Endothelial cell of umbilical vein (primary cell): ENCODE measurements around the gene PFKP. TPM values are rescaled to one million over a fixed set of nuclear protein-coding genes. Genes with fewer than 3 reads are reported as not detected.

Experiments used
- BruUV-seq: library from RNA; stranded (reverse); fragments of 400-500 nt; replicated peaks from 2 replicates; lab custom pipeline; 2021; lab: Mats Ljungman, UMichigan
- CTCF ChIA-PET: fragments of 300-600, 350-600 bp; sonication (Branson Sonifier 250); formaldehyde crosslinking; loops from one replicate; lab custom pipeline; 2021; ENCODE audit warnings: antibody characterized with exemption, inconsistent platforms; lab: Charles Lee
- POLR2A ChIA-PET: fragments of 300-600, 350-600 bp; sonication (Branson Sonifier 250); formaldehyde crosslinking; loops from one replicate; lab custom pipeline; 2021; ENCODE audit warnings: antibody characterized with exemption, inconsistent platforms; lab: Charles Lee
- DNase-seq: peaks from one replicate; pipeline ENCODE4 v3.0.0-alpha.2; 2011; ENCODE audit warnings: low read depth, low spot score
- FAIRE-seq: peaks from 2 replicates; lab custom pipeline; 2011; peaks lifted over from hg19 to GRCh38; lab: Jason Lieb, UNC
- H2AFZ ChIP-seq: 2 replicates; pipeline ENCODE4 v1.6.0; 2012; ENCODE audit warnings: low read depth, low read length, control low read depth, inconsistent platforms
- H3K27ac ChIP-seq: 2 replicates; pipeline ENCODE4 v1.5.1; 2011; ENCODE audit warnings: low read depth, mild to moderate bottlenecking, control low read depth, low read length, moderate library complexity; ENCODE audit not compliant: insufficient read depth
- H3K27me3 ChIP-seq, 2 experiments: 2 replicates each; pipeline versions ENCODE4 v1.6.0 to v1.6.1; 2011; ENCODE audit warnings: low read length in 2 of 2, mixed read lengths in 1 of 2; ENCODE audit not compliant: control insufficient read depth in 2 of 2, insufficient read depth in 2 of 2
- H3K36me3 ChIP-seq, 2 experiments: 2 replicates in 1 of 2; 3 replicates in 1 of 2; pipeline ENCODE4 v1.5.1; 2011; ENCODE audit warnings: low read length in 2 of 2, mild to moderate bottlenecking in 1 of 2, moderate library complexity in 1 of 2; ENCODE audit not compliant: control insufficient read depth in 2 of 2, insufficient read depth in 2 of 2; ENCODE audit errors: extremely low read depth in 1 of 2
- H3K4me1 ChIP-seq: 3 replicates; pipeline ENCODE4 v1.5.1; 2011; ENCODE audit warnings: mild to moderate bottlenecking, low read length; ENCODE audit not compliant: control insufficient read depth, insufficient read depth; ENCODE audit errors: extremely low read depth
- H3K4me2 ChIP-seq: 2 replicates; pipeline ENCODE4 v1.6.1; 2011; ENCODE audit warnings: low read length, control low read depth, mixed read lengths; ENCODE audit not compliant: insufficient read depth
- H3K4me3 ChIP-seq, 3 experiments: fragments of 200-600 bp in 1 of 3; sonication (generic), shearing (Covaris generic) in 1 of 3; replicated peaks in 1 of 3; 2 replicates each; pipeline ENCODE4 v1.5.1; 2011 to 2016; ENCODE audit warnings: control low read depth in 3 of 3, low read length in 3 of 3, mild to moderate bottlenecking in 2 of 3, inconsistent platforms in 1 of 3, low read depth in 1 of 3, moderate library complexity in 1 of 3; ENCODE audit not compliant: insufficient read depth in 1 of 3
- H3K79me2 ChIP-seq: 2 replicates; pipeline ENCODE4 v1.6.0; 2012; ENCODE audit warnings: low read length, inconsistent platforms; ENCODE audit not compliant: control insufficient read depth, insufficient read depth
- H3K9ac ChIP-seq: replicated peaks from 2 replicates; pipeline ENCODE3; 2011; ENCODE audit warnings: low read length, control low read depth; ENCODE audit not compliant: insufficient read depth; ENCODE audit errors: extremely low read depth
- H3K9me1 ChIP-seq: replicated peaks from 3 replicates; pipeline ENCODE4 v1.6.0; 2011; ENCODE audit warnings: mild to moderate bottlenecking, low read length; ENCODE audit not compliant: control insufficient read depth, insufficient read depth; ENCODE audit errors: extremely low read depth
- H3K9me3 ChIP-seq: replicated peaks from 2 replicates; pipeline ENCODE4 v1.5.1; 2012; ENCODE audit warnings: low read length, inconsistent platforms; ENCODE audit not compliant: control insufficient read depth, insufficient read depth
- H4K20me1 ChIP-seq: replicated peaks from 2 replicates; pipeline ENCODE3; 2011; ENCODE audit warnings: mild to moderate bottlenecking, low read length; ENCODE audit not compliant: control insufficient read depth, insufficient read depth; ENCODE audit errors: extremely low read depth
- EZH2 ChIP-seq: IDR thresholded peaks from 2 replicates; pipeline ENCODE4 v1.6.1; 2012; ENCODE audit warnings: borderline replicate concordance, low read depth, mild to moderate bottlenecking, moderate library complexity, low read length, inconsistent platforms; ENCODE audit not compliant: severe bottlenecking
- FOS ChIP-seq: IDR thresholded peaks from 2 replicates; pipeline ENCODE4 v1.6.1; 2011; ENCODE audit warnings: mild to moderate bottlenecking, low read length, moderate library complexity, borderline replicate concordance; ENCODE audit not compliant: insufficient read depth
- GATA2 ChIP-seq: IDR thresholded peaks from 2 replicates; pipeline ENCODE4 v1.7.0; 2011; ENCODE audit warnings: low read depth, mild to moderate bottlenecking, moderate library complexity, mixed read lengths, low read length; ENCODE audit not compliant: insufficient read length, insufficient read depth
- POLR2A ChIP-seq: IDR thresholded peaks from 2 replicates; pipeline ENCODE4 v1.6.1; 2012; ENCODE audit warnings: low read depth, mild to moderate bottlenecking, control low read depth, low read length
- POLR2AphosphoS5 ChIP-seq: IDR thresholded peaks from 2 replicates; pipeline ENCODE4 v1.6.1; 2012; ENCODE audit warnings: low read depth, mild to moderate bottlenecking, control low read depth, low read length, moderate library complexity; ENCODE audit not compliant: insufficient read depth
- dilution Hi-C: fragments of 300-500 bp; cut with MboI; formaldehyde crosslinking; loops from one replicate; pipeline ENCODE4 v1.15.0; 2019; ENCODE audit warnings: low sequenced_read_pairs; ENCODE audit not compliant: extremely low pct_ligation_motif_present
- intact Hi-C: fragments of 100-400 bp; cut with micrococcal nuclease; formaldehyde crosslinking; loops from one replicate; pipeline ENCODE4 v1.10.0; 2022
- polyA plus RNA-seq, 4 experiments: library from polyadenylated mRNA; depleted of rRNA in 3 of 4; stranded (reverse) in 3 of 4; unstranded in 1 of 4; fragments of >200 nt; gene quantifications; 2 replicates each; pipeline versions ENCODE4 v1.2.1 to v1.2.3, GENCODE V29; 2011 to 2012; ENCODE audit warnings: missing spikeins in 1 of 4
- total RNA-seq: library from RNA; stranded (reverse); gene quantifications from 2 replicates; pipeline ENCODE4 v1.2.3, GENCODE V29; 2021
- TF ChIP-seq, protein P1 (sequence below): IDR thresholded peaks from 2 replicates; pipeline ENCODE4 v1.6.1; 2011; ENCODE audit not compliant: insufficient read depth, insufficient read length

Gene PFKP
- total and polyA plus RNA-seq, 2 donors (not counting 3 experiments of a cell fraction or from before 2014, with no cell fraction given), result 185 to 359 TPM

DNA sequence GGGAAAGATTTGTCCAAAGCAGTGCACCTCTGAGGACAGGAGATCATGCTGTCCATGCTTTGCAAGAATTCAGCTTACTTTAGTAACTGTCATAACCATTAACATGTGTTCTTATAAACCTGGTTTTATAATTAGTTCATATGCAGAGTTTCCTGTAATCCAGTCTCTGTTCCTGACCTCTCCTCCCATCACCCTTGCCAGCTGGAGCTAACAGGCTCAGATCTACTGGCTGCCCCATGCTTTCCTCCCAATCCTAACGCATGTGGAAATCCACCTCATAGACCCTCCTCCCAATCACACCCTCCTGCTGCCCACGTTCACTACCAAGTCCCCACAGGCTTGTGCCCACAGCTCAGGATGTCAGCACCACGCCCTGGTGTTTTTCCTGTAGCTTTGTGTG is 45.3 kb upstream of the PFKP start:
- Histone ChIP-seq H3K9me3 (no peaks in the 10 kb centered on the region), H3K36me3 (no peaks in the 10 kb centered on the region), H3K9me1 (no peaks in the 10 kb centered on the region), H2AFZ (no peak overlapping the region), H3K9ac (no peak overlapping the region), H3K4me3 (no peak overlapping the region), H3K27ac (no peak overlapping the region), H3K27me3 (no peaks in the 10 kb centered on the region), H3K79me2 (no peaks in the 10 kb centered on the region), H4K20me1 (no peaks in the 10 kb centered on the region), H3K4me2 (no peak overlapping the region), H3K4me1 (no peaks in the 10 kb centered on the region)
- DNase-seq, result no peak
- FAIRE-seq, result no peak
- ChIA-PET POLR2A (no interaction called here), CTCF (no interaction called here)
- TF ChIP-seq POLR2A (no peak), GATA2 (no peak), FOS (no peak), POLR2AphosphoS5 (no peak)
- intact Hi-C loops (no loop called here), dilution Hi-C loops (no loop called here)
- no TSS peak for BruUV-seq

DNA sequence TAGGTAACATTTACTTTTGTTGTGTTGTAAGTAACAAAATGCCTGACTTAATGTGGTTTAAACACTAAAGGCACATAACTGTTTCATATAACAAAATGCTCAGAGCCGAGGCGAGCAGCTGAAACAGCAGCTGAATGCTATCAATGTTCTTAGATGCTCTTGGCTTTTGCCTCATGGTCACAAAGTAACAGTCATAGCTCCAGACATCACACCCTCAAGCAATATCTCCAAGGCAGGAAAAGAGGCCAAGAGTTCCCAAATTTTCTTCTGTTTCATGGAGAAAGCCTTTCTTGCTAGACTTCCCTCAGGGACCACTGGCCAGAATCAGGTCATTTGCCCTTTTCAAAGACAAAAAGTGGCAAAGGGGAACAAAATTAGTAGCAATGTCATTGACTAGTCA is 43.5 kb upstream of the PFKP start:
- intact Hi-C loops (no loop called here), dilution Hi-C loops (no loop called here)
- H3K4me2 ChIP-seq, result no peak overlapping the region
- POLR2A ChIA-PET, result no interaction called here
- no peaks in the 10 kb centered on the region for H3K36me3 ChIP-seq
- FAIRE-seq (no peak), DNase-seq (no peak)
- no peaks in the 10 kb centered on the region for H3K4me1 ChIP-seq
- H3K27ac ChIP-seq, result no peak overlapping the region
- no TSS peak for BruUV-seq
- TF ChIP-seq FOS (no peak), EZH2 (no peak), POLR2A (no peak)
- TF ChIP-seq, protein P1, sequence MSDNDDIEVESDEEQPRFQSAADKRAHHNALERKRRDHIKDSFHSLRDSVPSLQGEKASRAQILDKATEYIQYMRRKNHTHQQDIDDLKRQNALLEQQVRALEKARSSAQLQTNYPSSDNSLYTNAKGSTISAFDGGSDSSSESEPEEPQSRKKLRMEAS, result no peak
- H3K9ac ChIP-seq, result no peak overlapping the region
- H3K9me1 ChIP-seq, result no peaks in the 10 kb centered on the region
- no peak overlapping the region for H2AFZ ChIP-seq
- H3K4me3 ChIP-seq, result no peak overlapping the region
- no peaks in the 10 kb centered on the region for H4K20me1 ChIP-seq
- H3K27me3 ChIP-seq, result no peaks in the 10 kb centered on the region
- no peaks in the 10 kb centered on the region for H3K9me3 ChIP-seq
- CTCF ChIA-PET, result interaction anchor here (1.6 kb wide), 1 partner anchor 16 kb away, joined by 3 read pairs; no protein-coding TSS in a partner anchor
- no peaks in the 10 kb centered on the region for H3K79me2 ChIP-seq
